NT2/D1 (cell line): ENCODE data around the gene RPLP1.

ENCODE experiments used
- YY1 ChIP-seq: IDR thresholded peaks from 2 replicates; pipeline ENCODE4 v1.6.1; 2011; ENCODE audit not compliant: insufficient read length, insufficient read depth
- ZNF274 ChIP-seq: IDR thresholded peaks from 2 replicates; pipeline ENCODE4 v1.6.1; 2011; ENCODE audit warnings: mild to moderate bottlenecking, low read depth, low read length

- TF ChIP-seq YY1 (no peak), ZNF274 (no peak)
Measured at GRCh38 chr15:69450968-69451695, 1.5 kb upstream of the RPLP1 start.
